Measurements from ENCODE around the gene EFNA3.

Gene EFNA3

DNA sequence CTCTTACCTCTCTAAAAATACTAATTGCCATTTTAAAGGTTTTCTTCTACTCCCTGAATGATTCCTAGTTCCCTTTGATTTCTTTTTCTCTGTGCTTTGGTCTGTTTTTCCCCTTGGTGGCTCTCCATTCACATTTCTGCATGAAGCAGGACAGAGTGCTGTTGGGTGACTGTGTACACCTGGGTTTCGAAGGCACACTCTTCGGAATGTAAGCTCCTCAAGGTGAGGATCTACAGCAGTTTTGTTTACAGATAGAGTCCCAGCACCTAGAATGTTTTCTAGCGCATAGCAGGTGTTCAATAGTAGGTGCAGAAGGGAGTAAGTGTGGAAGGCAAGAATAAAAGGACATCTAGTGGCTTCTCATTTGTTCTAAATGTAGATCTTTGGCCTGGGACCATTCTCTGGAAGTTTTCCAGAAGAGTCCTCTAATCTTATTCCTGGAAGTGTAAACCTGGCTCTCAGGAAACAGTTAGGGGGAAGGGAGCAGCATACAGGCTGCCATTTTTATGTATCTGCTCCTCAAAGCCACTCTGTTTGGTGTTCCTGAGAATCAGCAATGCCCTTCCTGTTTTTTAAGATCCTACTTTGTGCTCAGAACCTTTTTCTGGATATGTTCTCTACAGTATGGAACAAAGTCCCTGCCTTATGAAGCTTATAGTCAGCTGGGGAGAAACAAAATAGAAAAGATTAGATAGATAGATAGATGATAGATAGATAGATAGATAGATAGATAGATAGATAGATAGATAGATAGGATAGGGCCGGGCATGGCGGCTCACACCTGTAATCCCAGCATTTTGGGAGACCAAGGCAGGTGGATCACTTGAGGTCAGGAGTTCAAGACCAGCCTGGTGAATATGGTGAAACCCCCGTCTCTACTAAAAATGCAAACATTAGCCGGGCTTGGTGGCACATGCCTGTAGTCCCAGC is 26.2 kb downstream of the EFNA3 start:
- TF ChIP-seq POLR2AphosphoS5 (IDR thresholded peaks at IDR 0.05; ENCODE audit: low read depth, low read length) = no peak
- TF ChIP-seq FOXP2 (optimal IDR thresholded peaks at IDR 0.05; ENCODE audit: borderline replicate concordance, extremely low read depth, extremely low read length, insufficient read depth) = no peak
- no peak for TF ChIP-seq REST (IDR thresholded peaks at IDR 0.05; ENCODE audit: insufficient read depth in 1 of 2, low read depth in 2 of 2, low read length in 2 of 2)
- no peak for TF ChIP-seq SIN3A (IDR thresholded peaks at IDR 0.05; ENCODE audit: borderline replicate concordance, insufficient read depth, low read length)
- no peak for TF ChIP-seq TAF1 (IDR thresholded peaks at IDR 0.05; ENCODE audit: borderline replicate concordance, insufficient read depth, low read length)

- TF ChIP-seq POLR2AphosphoS5 (IDR thresholded peaks at IDR 0.05; ENCODE audit: low read depth, low read length) = no peak
- no peak for TF ChIP-seq TAF1 (IDR thresholded peaks at IDR 0.05; ENCODE audit: borderline replicate concordance, insufficient read depth, low read length)
- TF ChIP-seq FOXP2 (optimal IDR thresholded peaks at IDR 0.05; ENCODE audit: borderline replicate concordance, extremely low read depth, extremely low read length, insufficient read depth) = no peak
- TF ChIP-seq SIN3A (IDR thresholded peaks at IDR 0.05; ENCODE audit: borderline replicate concordance, insufficient read depth, low read length) = no peak
- TF ChIP-seq REST (IDR thresholded peaks at IDR 0.05; ENCODE audit: insufficient read depth in 1 of 2, low read depth in 2 of 2, low read length in 2 of 2) = no peak
These were observed 27.0 kb downstream of the EFNA3 start for GRCh38 chr1:155105604-155106011.

- no peak for TF ChIP-seq POLR2AphosphoS5 (IDR thresholded peaks at IDR 0.05; ENCODE audit: low read depth, low read length)
- no peak for TF ChIP-seq FOXP2 (optimal IDR thresholded peaks at IDR 0.05; ENCODE audit: borderline replicate concordance, extremely low read depth, extremely low read length, insufficient read depth)
- no peak for TF ChIP-seq SIN3A (IDR thresholded peaks at IDR 0.05; ENCODE audit: borderline replicate concordance, insufficient read depth, low read length)
- TF ChIP-seq TAF1 (IDR thresholded peaks at IDR 0.05; ENCODE audit: borderline replicate concordance, insufficient read depth, low read length) = no peak
These were observed 28.2 kb downstream of the EFNA3 start for GRCh38 chr1:155106862-155107261.

- no peak for TF ChIP-seq REST (IDR thresholded peaks at IDR 0.05; ENCODE audit: insufficient read depth in 1 of 2, low read depth in 2 of 2, low read length in 2 of 2)
- no peak for TF ChIP-seq POLR2AphosphoS5 (IDR thresholded peaks at IDR 0.05; ENCODE audit: low read depth, low read length)
- TF ChIP-seq TAF1 (IDR thresholded peaks at IDR 0.05; ENCODE audit: borderline replicate concordance, insufficient read depth, low read length) = no peak
- TF ChIP-seq SIN3A (IDR thresholded peaks at IDR 0.05; ENCODE audit: borderline replicate concordance, insufficient read depth, low read length) = no peak
- TF ChIP-seq FOXP2 (optimal IDR thresholded peaks at IDR 0.05; ENCODE audit: borderline replicate concordance, extremely low read depth, extremely low read length, insufficient read depth) = no peak
These were observed 28.9 kb downstream of the EFNA3 start for GRCh38 chr1:155107309-155108264.

- TF ChIP-seq REST (IDR thresholded peaks at IDR 0.05; ENCODE audit: insufficient read depth in 1 of 2, low read depth in 2 of 2, low read length in 2 of 2) = no peak
- TF ChIP-seq TAF1 (IDR thresholded peaks at IDR 0.05; ENCODE audit: borderline replicate concordance, insufficient read depth, low read length) = no peak
- no peak for TF ChIP-seq FOXP2 (optimal IDR thresholded peaks at IDR 0.05; ENCODE audit: borderline replicate concordance, extremely low read depth, extremely low read length, insufficient read depth)
- TF ChIP-seq SIN3A (IDR thresholded peaks at IDR 0.05; ENCODE audit: borderline replicate concordance, insufficient read depth, low read length) = no peak
- no peak for TF ChIP-seq POLR2AphosphoS5 (IDR thresholded peaks at IDR 0.05; ENCODE audit: low read depth, low read length)
These were observed 29.7 kb downstream of the EFNA3 start for GRCh38 chr1:155108296-155108695.

Data from PFSK-1 (cell line).